Endothelial cell of umbilical vein (primary cell): Measurements from ENCODE around the gene AADAT. TPM values are rescaled to one million over a fixed set of nuclear protein-coding genes. Genes with fewer than 3 reads are reported as not detected.

Experiments
- Bru-seq: library from RNA; stranded (reverse); fragments of 400-500 nt; gene quantifications from one replicate; lab custom pipeline; 2021; lab: Mats Ljungman, UMichigan
- BruChase-seq, 2 experiments: library from RNA; stranded (reverse); fragments of 400-500 nt; gene quantifications; one replicate each; lab custom pipeline; 2021; lab: Mats Ljungman, UMichigan
- BruUV-seq: library from RNA; stranded (reverse); fragments of 400-500 nt; replicated peaks from 2 replicates; lab custom pipeline; 2021; lab: Mats Ljungman, UMichigan
- CTCF ChIA-PET: fragments of 300-600, 350-600 bp; sonication (Branson Sonifier 250); formaldehyde crosslinking; loops from one replicate; lab custom pipeline; 2021; ENCODE audit warnings: antibody characterized with exemption, inconsistent platforms; lab: Charles Lee
- POLR2A ChIA-PET: fragments of 300-600, 350-600 bp; sonication (Branson Sonifier 250); formaldehyde crosslinking; loops from one replicate; lab custom pipeline; 2021; ENCODE audit warnings: antibody characterized with exemption, inconsistent platforms; lab: Charles Lee
- DNase-seq: peaks from one replicate; pipeline ENCODE4 v3.0.0-alpha.2; 2011; ENCODE audit warnings: low read depth, low spot score
- FAIRE-seq: peaks from 2 replicates; lab custom pipeline; 2011; peaks lifted over from hg19 to GRCh38; lab: Jason Lieb, UNC
- H2AFZ ChIP-seq: 2 replicates; pipeline ENCODE4 v1.6.0; 2012; ENCODE audit warnings: low read depth, low read length, control low read depth, inconsistent platforms
- H3K27ac ChIP-seq: 2 replicates; pipeline ENCODE4 v1.5.1; 2011; ENCODE audit warnings: low read depth, mild to moderate bottlenecking, control low read depth, low read length, moderate library complexity; ENCODE audit not compliant: insufficient read depth
- H3K27me3 ChIP-seq, 2 experiments: 2 replicates each; pipeline versions ENCODE4 v1.6.0 to v1.6.1; 2011; ENCODE audit warnings: low read length in 2 of 2, mixed read lengths in 1 of 2; ENCODE audit not compliant: control insufficient read depth in 2 of 2, insufficient read depth in 2 of 2
- H3K36me3 ChIP-seq, 2 experiments: 2 replicates in 1 of 2; 3 replicates in 1 of 2; pipeline ENCODE4 v1.5.1; 2011; ENCODE audit warnings: low read length in 2 of 2, mild to moderate bottlenecking in 1 of 2, moderate library complexity in 1 of 2; ENCODE audit not compliant: control insufficient read depth in 2 of 2, insufficient read depth in 2 of 2; ENCODE audit errors: extremely low read depth in 1 of 2
- H3K4me1 ChIP-seq: 3 replicates; pipeline ENCODE4 v1.5.1; 2011; ENCODE audit warnings: mild to moderate bottlenecking, low read length; ENCODE audit not compliant: control insufficient read depth, insufficient read depth; ENCODE audit errors: extremely low read depth
- H3K4me2 ChIP-seq: 2 replicates; pipeline ENCODE4 v1.6.1; 2011; ENCODE audit warnings: low read length, control low read depth, mixed read lengths; ENCODE audit not compliant: insufficient read depth
- H3K4me3 ChIP-seq, 3 experiments: fragments of 200-600 bp in 1 of 3; sonication (generic), shearing (Covaris generic) in 1 of 3; replicated peaks in 1 of 3; 2 replicates each; pipeline ENCODE4 v1.5.1; 2011 to 2016; ENCODE audit warnings: control low read depth in 3 of 3, low read length in 3 of 3, mild to moderate bottlenecking in 2 of 3, inconsistent platforms in 1 of 3, low read depth in 1 of 3, moderate library complexity in 1 of 3; ENCODE audit not compliant: insufficient read depth in 1 of 3
- H3K79me2 ChIP-seq: 2 replicates; pipeline ENCODE4 v1.6.0; 2012; ENCODE audit warnings: low read length, inconsistent platforms; ENCODE audit not compliant: control insufficient read depth, insufficient read depth
- H3K9ac ChIP-seq: replicated peaks from 2 replicates; pipeline ENCODE3; 2011; ENCODE audit warnings: low read length, control low read depth; ENCODE audit not compliant: insufficient read depth; ENCODE audit errors: extremely low read depth
- H3K9me1 ChIP-seq: replicated peaks from 3 replicates; pipeline ENCODE4 v1.6.0; 2011; ENCODE audit warnings: mild to moderate bottlenecking, low read length; ENCODE audit not compliant: control insufficient read depth, insufficient read depth; ENCODE audit errors: extremely low read depth
- H3K9me3 ChIP-seq: replicated peaks from 2 replicates; pipeline ENCODE4 v1.5.1; 2012; ENCODE audit warnings: low read length, inconsistent platforms; ENCODE audit not compliant: control insufficient read depth, insufficient read depth
- H4K20me1 ChIP-seq: replicated peaks from 2 replicates; pipeline ENCODE3; 2011; ENCODE audit warnings: mild to moderate bottlenecking, low read length; ENCODE audit not compliant: control insufficient read depth, insufficient read depth; ENCODE audit errors: extremely low read depth
- FOS ChIP-seq: IDR thresholded peaks from 2 replicates; pipeline ENCODE4 v1.6.1; 2011; ENCODE audit warnings: mild to moderate bottlenecking, low read length, moderate library complexity, borderline replicate concordance; ENCODE audit not compliant: insufficient read depth
- dilution Hi-C: fragments of 300-500 bp; cut with MboI; formaldehyde crosslinking; loops from one replicate; pipeline ENCODE4 v1.15.0; 2019; ENCODE audit warnings: low sequenced_read_pairs; ENCODE audit not compliant: extremely low pct_ligation_motif_present
- intact Hi-C: fragments of 100-400 bp; cut with micrococcal nuclease; formaldehyde crosslinking; loops from one replicate; pipeline ENCODE4 v1.10.0; 2022
- long read RNA-seq: library from polyadenylated mRNA; stranded (forward); transcript quantifications from one replicate; pipeline ENCODE4 v2.0.0, GENCODE V29; 2021
- polyA minus RNA-seq, 3 experiments: library from RNA; depleted of rRNA, polyadenylated mRNA; stranded (reverse); fragments of >200 nt; gene quantifications; 1 replicate in 1 of 3; 2 replicates in 2 of 3; pipeline ENCODE4 v1.2.3, GENCODE V29; 2011
- polyA plus RNA-seq, 4 experiments: library from polyadenylated mRNA; depleted of rRNA in 3 of 4; stranded (reverse) in 3 of 4; unstranded in 1 of 4; fragments of >200 nt; gene quantifications; 2 replicates each; pipeline versions ENCODE4 v1.2.1 to v1.2.3, GENCODE V29; 2011 to 2012; ENCODE audit warnings: missing spikeins in 1 of 4
- total RNA-seq: library from RNA; stranded (reverse); gene quantifications from 2 replicates; pipeline ENCODE4 v1.2.3, GENCODE V29; 2021
- TF ChIP-seq, protein P1 (sequence below), 2 donors: IDR thresholded peaks; 1 replicate in 1 of 2; 2 replicates in 1 of 2; pipeline ENCODE4 v1.5.1; 2011; ENCODE audit warnings: low read length in 2 of 2, mild to moderate bottlenecking in 2 of 2, moderate library complexity in 2 of 2, control low read depth in 1 of 2, inconsistent platforms in 1 of 2, low read depth in 1 of 2; ENCODE audit not compliant: insufficient read depth in 1 of 2; ENCODE audit errors: extremely low read depth in 1 of 2

Gene AADAT
- total RNA-seq (2.5 and 3.1 TPM in 2 replicates), polyA plus RNA-seq (1.5 and 1.8 TPM in 2 replicates), polyA minus RNA-seq (1.9 and 2.0 TPM in 2 replicates), Bru-seq, nascent RNA (percentile 49 among the genes with signal in this experiment), BruChase-seq, experiment 1, labeled RNA remaining after a 6-hour chase (percentile 47 among the genes with signal in this experiment), BruChase-seq, experiment 2, labeled RNA remaining after a 2-hour chase (percentile 53 among the genes with signal in this experiment)
- 2.0 and 3.1 TPM in 2 replicates for polyA plus RNA-seq (2011; cell fraction: cytosol; rRNA removed)
- 12.9 and 13.7 TPM in 2 replicates for polyA plus RNA-seq (2011; cell fraction: nucleus; rRNA removed)
- polyA plus RNA-seq (2012), result 0.80 and 1.8 TPM in 2 replicates
- polyA minus RNA-seq (2011; cell fraction: cytosol; rRNA and poly(A)+ RNA removed), result 1.4 TPM
- polyA minus RNA-seq (2011; cell fraction: nucleus; rRNA and poly(A)+ RNA removed), result 5.4 and 7.8 TPM in 2 replicates
- long read RNA-seq, partial matches to known transcripts, result 0 of 4 reads
- long read RNA-seq, other reads (novel, unspliced or antisense), result 0 of 4 reads

DNA sequence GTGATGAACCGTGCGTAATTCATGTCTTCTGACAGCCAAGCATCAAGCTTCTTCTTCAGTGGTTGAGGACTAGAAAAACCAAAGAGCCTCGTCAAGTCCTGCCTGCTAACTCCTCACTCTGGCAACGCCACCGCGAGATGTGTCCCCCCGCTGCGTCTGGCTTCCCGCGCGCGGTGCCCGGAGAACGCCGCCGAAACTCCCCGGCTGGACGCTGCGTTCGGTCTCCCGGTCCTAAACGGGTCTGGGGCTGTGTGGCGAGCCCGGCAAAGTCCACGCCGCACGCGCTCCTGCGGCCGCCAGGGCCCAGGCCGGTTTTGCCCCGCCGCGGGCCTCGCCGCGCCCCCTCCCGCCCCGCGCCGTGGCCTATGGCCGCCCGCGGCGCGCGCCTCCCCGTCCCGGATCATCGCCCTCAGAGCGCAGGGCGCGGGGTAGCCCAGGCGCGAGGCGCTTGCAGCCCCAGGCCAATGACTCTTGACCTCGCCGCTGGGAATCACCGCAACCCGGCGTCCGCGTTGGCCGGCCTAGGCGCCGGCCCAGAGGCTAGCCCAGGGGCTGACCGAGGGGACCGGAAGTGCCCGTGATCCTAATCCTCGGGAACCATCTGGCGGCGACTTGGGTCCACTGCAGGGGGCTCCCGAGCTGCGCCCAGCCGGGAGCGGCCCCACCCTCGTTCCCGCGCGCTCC lies at the start of gene AADAT:
Gene AADAT, minus strand, starts transcription at position 289 of the 684 bp plus-strand sequence. Its CDS starts 266 bp downstream, at position 23.
- H3K4me3 ChIP-seq, result peak within 1 kb of the TSS; percentile 3 to 68 (median 44)
- no peak within 1 kb of the TSS for H3K27ac ChIP-seq
- H3K4me2 ChIP-seq, result peak within 1 kb of the TSS; percentile 66
- H3K79me2 ChIP-seq, result no peaks in the 10 kb centered on the region
- BruUV-seq, result no TSS peak
- H3K27me3 ChIP-seq, result no peaks in the 10 kb centered on the region
- no peaks in the 10 kb centered on the region for H3K9me1 ChIP-seq
- H4K20me1 ChIP-seq, result no peaks in the 10 kb centered on the region
- DNase-seq (peak; percentile 44), FAIRE-seq (peak; percentile 70)
- intact Hi-C loops, result loop anchor here (1.0 to 5.0 kb wide), 5 partner anchors 64 to 477 kb away; partner anchors contain the start of genes CLCN3 and MFAP3L
- dilution Hi-C loops, result no loop called here
- CTCF ChIA-PET, result interaction anchor here (0.9 to 3.0 kb wide), 3 partner anchors 12 to 283 kb away, joined by 3 to 19 read pairs (median 3); no protein-coding TSS in a partner anchor
- peak within 1 kb of the TSS; percentile 86 for H2AFZ ChIP-seq
- peak within 1 kb of the TSS; percentile 58 for H3K9ac ChIP-seq
- TF ChIP-seq, protein P1, sequence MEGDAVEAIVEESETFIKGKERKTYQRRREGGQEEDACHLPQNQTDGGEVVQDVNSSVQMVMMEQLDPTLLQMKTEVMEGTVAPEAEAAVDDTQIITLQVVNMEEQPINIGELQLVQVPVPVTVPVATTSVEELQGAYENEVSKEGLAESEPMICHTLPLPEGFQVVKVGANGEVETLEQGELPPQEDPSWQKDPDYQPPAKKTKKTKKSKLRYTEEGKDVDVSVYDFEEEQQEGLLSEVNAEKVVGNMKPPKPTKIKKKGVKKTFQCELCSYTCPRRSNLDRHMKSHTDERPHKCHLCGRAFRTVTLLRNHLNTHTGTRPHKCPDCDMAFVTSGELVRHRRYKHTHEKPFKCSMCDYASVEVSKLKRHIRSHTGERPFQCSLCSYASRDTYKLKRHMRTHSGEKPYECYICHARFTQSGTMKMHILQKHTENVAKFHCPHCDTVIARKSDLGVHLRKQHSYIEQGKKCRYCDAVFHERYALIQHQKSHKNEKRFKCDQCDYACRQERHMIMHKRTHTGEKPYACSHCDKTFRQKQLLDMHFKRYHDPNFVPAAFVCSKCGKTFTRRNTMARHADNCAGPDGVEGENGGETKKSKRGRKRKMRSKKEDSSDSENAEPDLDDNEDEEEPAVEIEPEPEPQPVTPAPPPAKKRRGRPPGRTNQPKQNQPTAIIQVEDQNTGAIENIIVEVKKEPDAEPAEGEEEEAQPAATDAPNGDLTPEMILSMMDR (IDR thresholded peaks at IDR 0.05; ENCODE audit: extremely low read depth in 1 of 2, insufficient read depth in 1 of 2, low read depth in 1 of 2, low read length in 2 of 2), result peak; percentile 68 to 78
- no peak for TF ChIP-seq FOS
- no peaks in the 10 kb centered on the region for H3K36me3 ChIP-seq
- POLR2A ChIA-PET, result no interaction called here
- no peaks in the 10 kb centered on the region for H3K9me3 ChIP-seq
- peaks cover 3% of the 10 kb centered on the region for H3K4me1 ChIP-seq
